Gastrocnemius medialis (tissue), 4 donors: ENCODE measurements around the gene HADHB.

Experiments
- POLR2A ChIP-seq, 2 donors: fragments of 450-650 bp; IDR thresholded peaks; one replicate each; pipeline ENCODE4 v1.6.1; 2017; ENCODE audit warnings: antibody characterized with exemption in 2 of 2, mild to moderate bottlenecking in 2 of 2, moderate library complexity in 2 of 2
- TF ChIP-seq, protein P1 (sequence below), 5 experiments: fragments of 450-650 bp in 3 of 5; fragments of 200-600 bp in 2 of 5; sonication (generic) in 2 of 5; IDR thresholded peaks in 4 of 5; conservative IDR thresholded peaks in 1 of 5; 1 replicate in 4 of 5; 2 replicates in 1 of 5; pipeline ENCODE4 v1.5.1; 2016 to 2019; ENCODE audit warnings: antibody characterized with exemption in 5 of 5, mild to moderate bottlenecking in 3 of 5, moderate library complexity in 3 of 5

DNA sequence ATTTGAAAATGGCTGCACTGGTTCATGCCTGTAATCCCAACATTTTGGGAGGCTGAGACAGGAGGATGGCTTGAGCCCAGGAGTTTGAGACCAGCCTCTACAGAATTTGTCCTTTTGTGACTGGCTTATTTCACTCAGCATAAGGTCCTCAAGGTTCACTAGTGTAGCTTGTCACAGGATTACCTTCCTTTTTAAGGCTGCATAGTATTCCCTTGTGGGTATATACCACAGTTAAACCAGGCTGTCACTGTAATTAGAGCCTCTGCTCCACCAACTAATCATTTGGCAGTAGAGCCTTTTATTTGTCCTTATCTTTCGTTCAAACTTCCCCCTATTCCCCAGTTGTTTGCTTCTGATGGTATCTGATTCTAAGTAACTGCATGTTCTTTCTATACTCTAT is 50.8 kb downstream of the HADHB start:
- TF ChIP-seq, protein P1, sequence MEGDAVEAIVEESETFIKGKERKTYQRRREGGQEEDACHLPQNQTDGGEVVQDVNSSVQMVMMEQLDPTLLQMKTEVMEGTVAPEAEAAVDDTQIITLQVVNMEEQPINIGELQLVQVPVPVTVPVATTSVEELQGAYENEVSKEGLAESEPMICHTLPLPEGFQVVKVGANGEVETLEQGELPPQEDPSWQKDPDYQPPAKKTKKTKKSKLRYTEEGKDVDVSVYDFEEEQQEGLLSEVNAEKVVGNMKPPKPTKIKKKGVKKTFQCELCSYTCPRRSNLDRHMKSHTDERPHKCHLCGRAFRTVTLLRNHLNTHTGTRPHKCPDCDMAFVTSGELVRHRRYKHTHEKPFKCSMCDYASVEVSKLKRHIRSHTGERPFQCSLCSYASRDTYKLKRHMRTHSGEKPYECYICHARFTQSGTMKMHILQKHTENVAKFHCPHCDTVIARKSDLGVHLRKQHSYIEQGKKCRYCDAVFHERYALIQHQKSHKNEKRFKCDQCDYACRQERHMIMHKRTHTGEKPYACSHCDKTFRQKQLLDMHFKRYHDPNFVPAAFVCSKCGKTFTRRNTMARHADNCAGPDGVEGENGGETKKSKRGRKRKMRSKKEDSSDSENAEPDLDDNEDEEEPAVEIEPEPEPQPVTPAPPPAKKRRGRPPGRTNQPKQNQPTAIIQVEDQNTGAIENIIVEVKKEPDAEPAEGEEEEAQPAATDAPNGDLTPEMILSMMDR (IDR thresholded peaks at IDR 0.05 in 4 of 5, conservative IDR thresholded peaks at IDR 0.05 in 1 of 5): no peak
- TF ChIP-seq POLR2A (IDR thresholded peaks at IDR 0.05): no peak
